KG1 (cell line): ENCODE data around the gene RICTOR.

Source experiments
- DNase-seq: peaks from one replicate; lab custom pipeline; 2025; lab: John Stamatoyannopoulos, UW

The RICTOR gene

GRCh38 chr5:38932854-38933408 is 141.3 kb downstream of the RICTOR start:
- no peak for DNase-seq

DNA sequence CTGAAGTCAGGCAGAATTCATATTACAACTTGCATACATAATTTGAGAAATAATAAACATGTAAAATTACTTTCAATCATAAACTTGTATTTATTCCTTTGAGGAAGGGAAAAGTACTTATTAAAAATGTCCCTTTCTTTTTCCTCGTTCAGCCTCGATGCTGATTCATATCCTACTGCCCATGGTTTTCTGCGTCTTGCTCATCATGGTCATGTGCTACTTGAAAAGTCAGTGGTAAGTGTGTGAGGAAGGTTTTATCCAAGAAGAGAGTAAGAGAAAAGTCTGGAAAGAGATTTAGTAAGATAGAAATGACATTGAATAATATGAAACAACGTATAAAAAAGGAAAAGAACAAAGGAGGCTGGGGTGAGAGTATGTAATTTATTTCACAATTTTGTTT is 142.5 kb downstream of the RICTOR start:
- no peak for DNase-seq

DNA sequence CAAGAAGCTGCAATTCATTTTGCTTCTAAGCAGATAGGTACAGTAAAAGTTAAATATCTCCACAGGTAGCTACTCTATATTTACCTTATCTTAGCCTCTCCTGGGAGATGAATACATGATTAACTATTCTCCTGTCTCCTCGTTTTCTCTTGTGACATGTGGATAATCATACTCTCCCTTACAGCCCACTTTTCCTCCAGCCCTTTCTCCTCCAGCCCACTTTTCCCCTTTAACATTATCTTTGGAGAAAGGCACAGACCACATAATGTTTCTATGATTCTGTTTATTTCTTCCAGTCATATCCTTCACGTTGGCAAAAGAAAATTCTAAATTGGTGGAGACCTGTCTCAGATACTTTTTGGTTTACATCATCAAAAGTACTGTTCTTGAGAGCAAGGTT is 144.4 kb downstream of the RICTOR start:
- DNase-seq, result no peak

GRCh38 chr5:38927470-38927869 is 146.7 kb downstream of the RICTOR start:
- DNase-seq, result no peak

DNA sequence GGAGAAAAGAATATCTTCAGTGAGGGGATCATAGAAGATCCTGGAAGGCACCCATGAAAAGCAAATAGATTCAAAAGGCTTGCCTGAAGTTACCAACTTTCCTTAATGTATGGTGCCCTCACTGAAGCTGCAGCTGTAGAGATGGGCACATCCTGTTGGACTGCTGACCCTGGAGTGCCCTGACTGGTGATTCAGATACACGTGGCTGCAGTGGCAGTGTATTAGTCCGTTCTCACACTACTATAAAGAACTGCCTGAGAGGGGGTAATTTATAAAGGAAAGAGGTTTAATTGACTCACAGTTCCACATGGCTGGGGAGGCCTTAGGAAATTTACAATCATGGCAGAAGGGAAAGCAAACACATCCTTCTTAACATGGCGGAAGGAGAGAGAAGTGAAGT is 148.1 kb downstream of the RICTOR start:
- no peak for DNase-seq

GRCh38 chr5:38925154-38925925 is 148.9 kb downstream of the RICTOR start:
- DNase-seq, result no peak

- DNase-seq, result no peak
Observed at GRCh38 chr5:38923661-38924451, 150.3 kb downstream of the RICTOR start.

DNA sequence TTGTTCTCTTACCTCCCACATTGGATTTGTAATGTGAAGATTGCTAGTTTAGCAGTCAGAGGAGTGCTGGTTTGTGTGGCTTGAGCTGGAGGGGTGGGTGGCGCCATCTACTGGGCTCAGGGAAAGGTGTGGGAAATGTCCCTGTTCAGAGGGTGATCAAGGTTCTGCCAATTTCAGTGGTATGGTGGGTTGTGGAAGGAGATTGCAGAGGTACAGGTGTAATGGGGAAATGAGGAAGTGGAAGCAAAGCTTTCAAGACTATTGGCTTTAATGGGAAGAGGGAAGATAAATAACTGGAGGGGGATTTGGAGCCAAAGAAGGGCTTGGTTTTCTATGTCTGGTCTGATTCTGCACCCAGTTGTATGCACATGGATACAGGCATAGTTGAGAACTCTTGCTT is 152.0 kb downstream of the RICTOR start:
- DNase-seq, result no peak

DNA sequence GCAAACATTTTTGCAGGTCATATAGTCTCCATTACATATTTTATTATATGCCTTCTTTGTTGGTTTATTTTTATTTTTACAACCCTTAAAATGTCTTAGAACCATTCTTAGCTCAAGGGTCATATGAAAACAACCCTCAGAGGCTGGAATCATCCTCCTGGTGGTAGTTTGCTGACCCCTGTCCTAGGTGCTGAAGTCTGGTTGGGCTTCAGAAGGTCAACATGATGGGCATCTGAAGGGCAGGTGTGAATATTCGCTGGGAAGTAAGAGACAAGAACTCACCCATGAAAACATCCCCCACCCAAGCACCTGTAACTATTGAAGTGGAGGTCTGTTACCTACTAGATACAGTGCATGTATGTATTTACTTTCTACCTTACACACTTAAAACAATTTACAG is 153.0 kb downstream of the RICTOR start:
- DNase-seq, result no peak

DNA sequence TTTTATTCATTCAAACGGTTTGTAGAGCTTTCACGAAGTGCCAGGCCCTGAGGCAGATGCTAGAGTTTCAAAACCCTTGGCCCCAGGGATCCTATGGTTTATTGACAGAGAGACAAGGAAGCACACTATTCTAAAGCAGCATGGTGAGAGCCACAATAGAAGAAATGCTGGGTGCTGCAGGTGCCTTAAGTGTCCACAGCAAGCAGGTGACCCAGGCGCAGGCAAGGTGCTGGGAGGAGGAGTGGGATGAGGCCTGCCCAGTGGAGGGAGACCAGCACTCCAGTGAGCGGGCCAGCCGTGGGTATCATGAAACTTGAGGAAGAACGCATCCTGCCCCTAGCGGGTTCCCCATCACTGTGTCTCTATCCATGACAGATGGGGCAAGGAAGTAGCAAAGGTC is 157.4 kb downstream of the RICTOR start:
- DNase-seq, result no peak

GRCh38 chr5:38913714-38914113 is 160.5 kb downstream of the RICTOR start:
- DNase-seq, result no peak

GRCh38 chr5:38911933-38912332 is 162.3 kb downstream of the RICTOR start:
- no peak for DNase-seq

DNA sequence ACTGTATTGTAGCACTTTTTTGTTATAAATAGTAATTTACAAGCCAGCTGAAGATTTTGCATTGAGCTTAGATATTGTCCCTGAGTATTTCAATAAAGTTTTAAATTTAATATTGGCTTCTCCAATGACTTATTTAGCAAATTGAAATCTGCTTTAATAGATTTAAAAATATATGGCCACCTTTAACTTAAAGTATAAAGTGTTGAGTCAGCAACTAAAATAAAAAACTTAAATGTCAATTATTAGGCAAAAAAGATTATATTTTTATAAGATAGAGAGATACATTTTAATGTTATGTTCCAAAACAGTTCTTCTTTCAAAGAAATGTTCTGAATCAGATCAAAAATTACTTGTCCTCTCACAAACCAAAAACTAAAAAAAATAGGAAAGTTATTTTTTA is 167.7 kb downstream of the RICTOR start:
- DNase-seq, result no peak

- no peak for DNase-seq
Observed at GRCh38 chr5:38905516-38905915, 168.7 kb downstream of the RICTOR start.

DNA sequence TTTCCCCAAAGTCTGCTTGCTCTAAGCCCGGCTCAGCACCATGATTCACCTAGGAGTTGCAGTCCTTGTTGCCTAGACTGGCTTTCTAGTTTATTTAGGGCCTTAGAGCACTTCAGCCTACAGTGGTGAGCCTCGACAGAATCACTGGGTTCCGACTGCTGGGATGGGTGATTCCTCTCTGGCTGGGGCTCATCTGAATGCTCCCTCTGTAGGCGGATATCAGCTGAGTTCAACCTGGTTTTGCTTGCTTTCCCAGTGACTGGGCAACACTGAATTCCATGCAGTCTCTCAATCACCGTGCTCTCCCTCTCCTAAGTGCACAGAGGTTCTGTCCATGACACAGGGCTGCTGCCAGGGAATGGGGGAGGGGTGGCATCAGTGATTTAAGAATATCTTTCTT is 174.3 kb downstream of the RICTOR start:
- no peak for DNase-seq

- no peak for DNase-seq
Observed at GRCh38 chr5:38896760-38897159, 177.4 kb downstream of the RICTOR start.

DNA sequence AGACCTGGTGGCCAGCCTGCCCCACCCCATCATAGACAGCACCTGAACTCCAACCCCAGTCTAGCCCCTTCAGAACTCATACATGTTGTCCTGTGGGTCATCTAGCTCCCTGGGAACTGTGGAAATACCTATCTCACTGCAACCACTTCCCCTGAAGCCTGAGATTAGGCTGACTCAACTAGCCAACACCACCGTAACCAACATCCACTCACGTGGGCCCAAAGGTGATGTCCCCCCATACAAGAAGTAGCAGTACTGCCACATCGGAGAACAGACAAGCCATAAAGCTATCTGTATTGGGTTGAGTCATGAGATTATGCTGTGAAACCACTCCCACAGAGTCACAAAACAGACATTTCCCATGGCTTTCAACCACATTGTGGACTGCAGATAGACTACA is 181.8 kb downstream of the RICTOR start:
- DNase-seq, result no peak

- no peak for DNase-seq
Observed at GRCh38 chr5:38891563-38891962, 182.6 kb downstream of the RICTOR start.

GRCh38 chr5:38889424-38889823 is 184.8 kb downstream of the RICTOR start:
- DNase-seq, result no peak

DNA sequence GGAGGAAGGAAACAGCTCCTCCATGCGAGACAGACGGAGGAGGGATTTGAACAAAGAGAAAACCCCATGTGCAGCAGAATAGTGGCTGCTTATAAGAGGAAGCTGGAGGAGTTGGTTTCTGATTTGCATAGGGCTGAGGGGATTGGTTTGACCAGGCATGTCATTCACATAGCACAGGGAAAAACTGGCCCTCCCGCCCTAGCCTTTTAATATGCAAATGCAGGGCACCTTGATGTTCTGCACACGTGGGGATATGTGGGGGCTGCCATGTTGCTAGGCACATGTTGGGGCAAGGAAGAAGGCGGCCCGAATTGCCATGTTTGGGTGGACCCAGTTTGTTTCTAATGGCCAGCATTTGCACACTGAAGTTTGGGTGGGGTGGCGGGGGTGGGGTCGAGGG is 186.2 kb downstream of the RICTOR start:
- no peak for DNase-seq
